Brain pericyte (primary cell): Measurements from ENCODE around the gene FARS2.
A peak's percentile ranks its signal among the peaks of the same experiment; 100 is the strongest.

Experiments
- DNase-seq: peaks from one replicate; pipeline ENCODE4 v3.0.0-alpha.2; 2012; ENCODE audit warnings: low read depth, low spot score

FARS2 gene

GRCh38 chr6:5325173-5325572 is 63.9 kb downstream of the FARS2 start:
- DNase-seq = no peak

DNA sequence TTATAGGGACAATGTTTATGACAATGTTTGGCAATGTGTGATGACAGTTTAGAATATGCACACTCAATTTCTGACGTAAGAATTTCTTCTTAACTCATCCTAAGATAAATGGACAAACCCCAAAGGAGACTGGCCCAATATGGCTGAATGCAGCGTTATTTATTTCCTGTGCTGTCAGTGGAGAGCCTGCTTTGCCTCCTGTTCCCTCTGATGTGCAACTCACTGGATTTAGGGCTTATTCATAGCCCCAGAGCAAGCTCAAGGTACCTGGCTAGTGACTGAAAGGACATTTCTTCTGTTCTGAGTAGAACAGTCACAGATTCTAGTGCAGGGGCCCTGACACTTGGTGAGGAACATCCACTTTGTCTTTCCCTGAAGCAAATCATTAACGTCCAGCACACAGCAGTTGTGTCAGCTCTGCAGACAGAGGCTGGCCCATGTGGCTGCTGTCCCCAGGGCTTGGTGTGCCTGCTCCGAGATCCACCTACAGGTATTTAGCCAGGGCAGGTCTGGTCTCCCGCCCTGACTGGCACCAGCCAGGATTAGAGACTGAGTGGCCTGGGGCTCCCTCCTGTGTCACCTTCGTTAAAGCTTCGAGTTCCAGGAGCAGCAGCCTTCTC is 64.8 kb downstream of the FARS2 start:
- DNase-seq = no peak

DNA sequence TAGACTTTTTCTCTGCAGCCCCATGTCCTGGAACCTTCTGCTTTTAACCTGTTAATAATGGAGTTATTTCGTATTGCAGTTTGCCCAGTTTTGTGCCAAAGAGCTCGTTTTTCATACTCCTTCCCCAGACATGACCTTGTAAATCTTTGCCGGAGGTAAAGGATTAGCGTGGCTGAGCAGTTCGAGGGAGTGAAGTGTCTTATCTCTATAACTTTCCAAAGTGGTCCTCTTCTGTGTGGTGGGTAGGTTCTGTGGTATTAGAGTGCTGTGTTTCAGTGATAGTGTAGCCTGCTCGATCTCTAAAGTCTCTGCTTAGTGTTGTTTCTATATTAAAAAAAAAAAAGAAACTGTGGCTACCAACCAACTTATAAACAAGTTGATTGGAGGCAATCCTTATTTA is 67.5 kb downstream of the FARS2 start:
- no peak for DNase-seq

DNA sequence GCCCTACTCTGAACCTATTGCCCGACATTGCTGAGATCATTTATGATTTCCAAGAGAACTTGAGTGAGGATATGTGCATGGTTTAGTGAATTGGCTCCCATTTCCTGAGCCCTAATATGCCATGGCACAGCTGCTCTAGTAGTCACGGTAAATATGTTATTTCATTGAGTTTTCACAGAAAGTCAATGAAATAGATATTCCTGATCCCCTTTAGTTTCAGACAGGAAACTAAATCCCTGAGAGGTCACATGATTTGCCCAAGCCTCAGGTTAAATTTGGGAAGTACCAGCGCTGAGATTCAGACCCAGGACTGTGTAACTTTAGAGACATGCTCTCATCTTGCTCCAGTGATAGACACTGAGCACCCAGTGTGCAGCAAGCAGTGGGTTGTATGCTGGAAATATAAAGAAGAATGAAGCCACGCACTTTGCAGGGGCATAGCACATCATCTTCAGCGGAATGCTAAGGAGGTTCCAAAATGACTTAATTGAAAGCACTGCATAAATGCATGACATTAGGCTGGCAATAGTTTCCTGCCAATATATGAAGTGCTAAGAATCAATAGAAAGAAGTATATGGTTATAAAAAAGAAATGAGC is 70.6 kb downstream of the FARS2 start:
- DNase-seq = no peak

- no peak for DNase-seq
Observed at GRCh38 chr6:5333658-5334057, 72.3 kb downstream of the FARS2 start.

DNA sequence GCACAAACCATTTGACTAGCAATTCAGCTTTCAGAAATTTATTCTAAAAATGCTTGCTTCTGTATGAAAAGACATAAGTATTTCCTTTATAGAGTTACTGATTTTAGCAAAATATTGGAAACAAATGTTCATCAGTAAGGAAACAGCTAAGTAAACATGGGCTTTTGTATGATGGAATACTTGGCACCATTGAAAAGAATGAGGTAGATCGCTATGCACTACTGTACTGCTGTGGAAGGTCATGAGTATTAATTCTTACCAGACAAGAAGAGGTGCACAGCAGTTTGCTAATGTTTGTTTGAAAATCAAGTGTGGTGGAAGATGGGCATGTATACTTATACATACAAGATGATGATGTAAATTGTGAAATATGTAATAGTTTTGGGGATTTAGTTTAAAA is 73.0 kb downstream of the FARS2 start:
- peak; percentile 37 for DNase-seq

DNA sequence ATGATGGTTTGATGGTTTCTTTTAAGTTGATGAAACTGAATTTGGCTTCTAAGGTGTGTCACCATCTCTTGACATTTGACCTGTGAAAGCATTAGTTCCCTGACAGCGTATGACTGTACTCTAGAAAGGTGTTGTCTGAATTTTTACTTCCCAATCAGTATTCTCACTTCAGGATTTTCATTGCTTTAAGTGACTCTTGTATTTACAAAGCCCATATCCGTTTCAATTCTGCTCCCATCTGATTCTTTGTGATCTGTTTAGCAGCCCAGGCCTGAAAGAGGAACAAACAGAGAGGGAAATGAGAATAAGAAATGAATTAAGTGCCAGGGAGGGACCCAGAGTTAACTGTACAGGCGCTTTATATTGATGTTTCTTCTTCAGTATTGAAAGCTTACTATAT is 73.7 kb downstream of the FARS2 start:
- DNase-seq = no peak

DNA sequence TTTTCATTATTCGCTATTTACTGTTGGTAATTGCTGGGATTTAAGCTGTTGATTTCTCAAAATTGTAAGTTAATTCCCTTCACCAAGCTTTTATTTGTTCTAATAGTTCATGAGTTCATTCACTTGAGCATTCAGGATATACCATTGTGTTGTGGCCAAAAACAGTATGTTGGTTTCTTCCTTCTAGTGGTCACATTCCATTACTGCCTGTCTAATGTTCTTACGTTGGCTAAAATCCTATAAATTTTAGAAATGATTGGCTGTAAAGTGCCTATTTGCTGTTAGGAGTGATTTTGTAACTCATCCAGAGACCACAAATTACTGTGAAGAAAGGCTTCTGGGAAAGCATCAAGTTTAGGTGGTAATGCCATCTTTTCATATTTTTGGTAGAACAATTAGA is 76.3 kb downstream of the FARS2 start:
- DNase-seq = no peak

- no peak for DNase-seq
Observed at GRCh38 chr6:5338177-5338960, 77.1 kb downstream of the FARS2 start.

DNA sequence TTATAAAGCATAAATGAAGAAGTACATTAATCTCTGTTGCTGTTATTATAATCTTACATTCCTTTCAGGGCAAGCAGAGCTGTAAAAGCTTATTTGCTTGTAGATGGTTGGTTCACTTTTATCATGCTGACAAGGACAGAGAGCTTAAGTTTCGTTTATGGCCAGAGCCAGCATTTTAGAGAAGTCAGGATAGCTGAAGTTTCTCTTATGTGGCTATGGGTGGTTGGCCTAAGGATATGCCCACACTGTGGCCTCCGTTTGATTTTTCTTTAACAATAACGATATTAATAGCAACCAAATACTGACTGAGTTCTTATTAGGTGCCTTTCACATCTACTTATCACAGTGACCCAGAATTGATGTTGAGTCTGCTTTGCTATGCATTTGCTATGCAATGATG is 78.5 kb downstream of the FARS2 start:
- DNase-seq = no peak

GRCh38 chr6:5341845-5342244 is 80.5 kb downstream of the FARS2 start:
- no peak for DNase-seq

DNA sequence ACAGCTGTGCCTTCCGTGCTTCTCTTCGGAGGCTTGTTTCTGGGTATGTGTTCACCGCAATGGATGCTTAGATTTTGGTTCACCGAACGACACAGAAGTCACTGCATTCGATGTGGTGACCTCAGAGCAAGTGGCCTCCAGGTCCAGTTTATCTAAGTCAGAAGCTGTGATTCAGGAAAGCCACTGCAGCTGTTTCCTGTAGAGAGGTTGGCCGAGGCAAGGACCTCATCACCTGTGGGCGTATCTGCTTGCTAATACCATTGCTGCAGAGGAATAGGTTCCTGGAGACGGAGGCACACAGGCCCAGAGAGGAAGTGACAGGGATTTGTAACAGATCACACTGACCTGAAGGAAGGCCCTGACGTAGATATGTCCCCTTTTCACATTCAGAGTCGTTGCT is 82.7 kb downstream of the FARS2 start:
- DNase-seq = no peak

- DNase-seq = no peak
Observed at GRCh38 chr6:5345324-5345723, 84.0 kb downstream of the FARS2 start.

DNA sequence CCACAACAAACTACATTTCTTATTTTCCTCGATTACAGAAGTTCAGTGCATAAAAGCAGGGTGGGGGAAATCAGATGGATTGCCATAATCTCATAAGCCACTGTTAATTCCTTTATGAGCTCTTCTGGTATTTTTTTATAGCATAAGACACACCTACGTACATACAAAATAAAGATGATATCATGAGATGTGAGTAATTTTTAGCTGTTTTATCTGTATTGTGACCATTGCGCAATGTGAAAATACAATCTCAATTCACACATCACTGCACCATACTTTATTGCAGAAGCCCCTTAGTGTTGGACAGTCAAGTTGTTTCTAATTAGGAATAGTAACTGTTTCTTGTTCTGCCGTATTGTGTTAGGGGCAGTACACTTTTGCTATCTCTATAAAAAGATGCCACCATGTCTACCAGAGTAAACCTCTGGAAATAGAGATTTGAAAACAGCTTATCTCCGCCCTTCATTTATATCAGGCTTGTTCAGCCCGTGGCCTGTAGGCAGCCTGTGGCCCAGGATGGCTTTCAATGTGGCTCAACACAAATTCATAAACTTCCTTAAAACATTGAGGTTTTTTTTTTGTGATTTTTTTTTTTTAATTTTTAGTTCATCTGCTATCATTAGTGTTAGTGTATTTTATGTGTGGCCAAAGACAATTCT is 90.4 kb downstream of the FARS2 start:
- no peak for DNase-seq

DNA sequence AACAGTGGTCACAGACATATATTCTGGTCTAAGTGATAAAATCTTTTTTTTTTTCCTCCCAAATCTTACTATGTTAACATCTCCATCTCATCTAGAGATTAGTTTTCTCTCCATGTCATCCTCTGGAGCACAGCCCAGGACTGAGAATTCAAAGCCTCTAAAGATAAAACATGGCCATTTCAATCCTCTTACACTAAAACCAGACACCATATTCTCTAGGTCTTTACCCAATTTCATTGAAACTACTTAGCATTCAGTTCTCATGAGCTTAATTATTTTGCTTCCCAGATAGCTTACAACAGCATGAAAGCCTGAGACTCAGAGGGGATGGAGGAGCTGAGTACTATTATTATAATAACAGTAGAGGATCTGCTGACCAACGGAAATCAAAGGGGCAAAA is 92.7 kb downstream of the FARS2 start:
- DNase-seq = no peak

DNA sequence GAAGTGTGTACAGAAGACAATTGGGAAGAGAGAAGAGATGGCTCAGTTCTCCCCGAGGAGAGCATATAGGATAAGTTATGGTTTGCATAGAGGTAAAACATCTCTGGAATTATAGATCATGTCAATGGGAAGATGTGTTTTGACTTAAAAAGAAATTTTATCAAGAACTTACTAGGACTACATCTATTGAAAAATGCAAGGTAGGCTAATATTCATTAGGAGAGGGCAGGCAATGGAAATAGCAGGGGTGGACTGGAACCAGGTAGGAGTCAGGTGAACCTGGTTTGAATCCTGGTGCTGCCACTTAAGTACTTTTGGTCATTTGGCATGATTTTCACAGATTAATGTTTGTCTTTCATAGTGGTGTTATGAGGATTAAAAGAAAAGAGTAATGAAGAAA is 96.2 kb downstream of the FARS2 start:
- no peak for DNase-seq

DNA sequence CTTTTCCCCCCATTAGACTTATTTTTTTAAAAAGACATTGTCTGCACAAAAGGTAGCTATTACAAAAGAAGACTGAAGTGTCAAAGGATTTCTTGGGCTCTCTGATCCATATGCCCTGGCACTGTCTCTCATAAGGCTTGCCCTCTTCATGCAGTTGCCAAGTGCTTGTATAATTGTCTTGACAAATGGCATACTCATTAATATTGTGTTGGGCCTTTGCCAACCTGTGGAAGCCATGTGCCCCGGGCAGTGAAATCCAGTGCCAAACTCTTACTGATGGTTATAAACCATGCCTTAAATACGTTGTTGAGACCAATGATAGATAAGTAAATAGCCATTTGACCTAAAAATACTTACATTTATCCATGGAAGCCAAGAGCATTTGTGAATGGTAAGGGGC is 98.1 kb downstream of the FARS2 start:
- no peak for DNase-seq

DNA sequence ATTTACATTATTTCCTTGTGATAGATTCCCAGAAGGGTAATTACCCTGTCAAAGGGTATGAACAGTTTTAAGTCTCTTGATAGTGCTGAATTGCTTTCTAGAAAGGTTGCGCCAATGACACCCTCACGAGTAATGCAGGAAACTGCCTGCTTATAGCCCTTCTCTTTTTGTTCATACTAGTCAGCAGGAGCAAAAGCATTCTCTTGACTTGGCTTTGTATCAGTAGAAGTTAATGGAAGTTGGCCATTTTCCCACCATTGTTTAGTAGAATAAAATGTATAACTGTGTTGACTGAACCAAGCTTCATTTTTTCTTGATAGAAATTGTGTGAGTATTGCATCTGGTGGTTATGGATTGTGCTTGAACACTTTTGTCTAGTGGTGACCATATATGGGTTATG is 100.1 kb downstream of the FARS2 start:
- DNase-seq = no peak

DNA sequence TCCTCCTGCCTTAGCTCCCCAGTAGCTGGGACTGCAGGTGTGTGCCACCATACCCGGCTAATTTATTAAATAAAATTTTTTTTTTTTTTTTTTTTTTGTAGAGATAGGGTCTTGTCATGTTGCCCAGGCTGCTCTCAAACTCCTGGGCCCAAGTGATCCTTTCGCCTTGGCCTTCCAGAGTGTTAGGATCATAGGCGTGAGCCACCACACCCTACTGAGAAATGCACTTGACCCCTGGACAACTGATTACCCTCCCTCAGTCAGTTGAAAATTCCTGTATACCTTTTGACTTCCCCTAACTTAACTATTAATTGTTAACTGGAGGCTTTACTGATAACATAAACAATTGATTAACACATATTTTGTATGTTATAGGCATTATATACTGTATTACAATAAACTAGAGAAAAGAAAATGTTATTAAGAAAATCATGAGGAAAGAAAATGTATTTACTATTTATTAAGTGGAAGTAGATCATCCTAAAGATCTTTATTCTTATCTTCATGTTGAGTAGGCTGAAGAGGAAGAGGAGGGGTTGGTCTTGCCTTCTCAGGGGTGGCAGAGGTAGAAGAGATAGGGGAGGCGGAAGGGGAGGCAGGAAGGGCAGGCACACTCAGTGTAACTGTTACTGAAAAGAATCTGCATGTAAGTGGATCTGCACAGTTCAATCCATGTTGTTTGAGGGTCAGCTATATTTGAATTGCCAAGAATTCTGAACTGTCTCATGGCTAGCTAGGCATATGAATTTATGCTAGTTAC is 104.3 kb downstream of the FARS2 start:
- DNase-seq = no peak

DNA sequence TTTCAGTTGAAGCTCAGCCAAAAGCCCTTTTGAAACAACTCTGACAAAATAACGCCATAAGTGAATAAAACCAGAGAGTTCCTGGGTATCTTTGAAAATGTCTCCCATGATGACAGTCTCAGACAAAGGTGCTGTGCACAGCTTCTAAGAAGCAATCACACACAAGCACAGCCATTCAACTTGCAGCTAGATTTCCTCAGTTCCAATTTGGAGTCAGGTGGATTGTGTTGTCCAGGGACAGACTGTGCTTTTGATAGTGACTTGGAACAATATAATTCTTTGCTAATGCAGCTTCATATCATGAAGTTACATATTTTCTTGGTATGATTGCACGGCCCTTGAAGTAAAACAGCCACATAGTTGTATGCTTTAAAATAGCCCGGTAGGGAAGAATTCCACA is 105.6 kb downstream of the FARS2 start:
- no peak for DNase-seq

- no peak for DNase-seq
Observed at GRCh38 chr6:5367510-5367909, 106.2 kb downstream of the FARS2 start.

DNA sequence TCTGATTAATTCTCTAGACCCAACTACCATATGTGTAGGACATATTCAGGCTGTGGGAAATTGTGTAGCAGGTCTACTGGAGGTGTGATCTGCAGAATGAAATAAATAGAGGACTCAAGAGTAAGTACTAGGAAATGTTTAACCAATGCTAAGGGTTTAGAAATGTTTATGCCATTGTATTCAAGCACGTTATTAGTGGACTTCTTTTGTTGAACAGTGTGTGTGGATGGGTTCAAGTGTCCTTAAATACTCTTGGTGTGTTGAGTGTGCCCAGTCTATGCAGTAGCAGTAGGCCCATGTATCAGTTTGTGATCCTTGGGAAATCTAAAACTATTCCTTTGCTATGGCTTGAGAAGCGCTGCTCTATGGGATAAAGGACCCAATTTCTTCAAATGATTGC is 112.1 kb downstream of the FARS2 start:
- no peak for DNase-seq
